Left ventricle myocardium inferior (tissue), 1 donor: ENCODE data around the gene FOXR1. TPM values are rescaled to one million over a fixed set of nuclear protein-coding genes. Genes with fewer than 3 reads are reported as not detected.

Experiments used
- DNase-seq: peaks from one replicate; pipeline ENCODE4 v3.0.0-alpha.2; 2020
- H3K27ac ChIP-seq: fragments of 200-600 bp; replicated peaks from 2 replicates; pipeline ENCODE4 v1.8.0; 2021
- H3K27me3 ChIP-seq: fragments of 200-600 bp; 2 replicates; pipeline ENCODE4 v1.8.0; 2021; ENCODE audit warnings: low read depth
- H3K36me3 ChIP-seq: fragments of 200-600 bp; 2 replicates; pipeline ENCODE4 v1.8.0; 2021
- H3K4me1 ChIP-seq: fragments of 200-600 bp; 2 replicates; pipeline ENCODE4 v1.8.0; 2021
- H3K4me3 ChIP-seq: fragments of 200-600 bp; 2 replicates; pipeline ENCODE4 v1.8.0; 2021; ENCODE audit warnings: mild to moderate bottlenecking, moderate library complexity
- H3K9me3 ChIP-seq: fragments of 200-600 bp; replicated peaks from 2 replicates; pipeline ENCODE4 v1.8.0; 2021
- CTCF ChIP-seq: fragments of 200-600 bp; IDR thresholded peaks from 2 replicates; pipeline ENCODE4 v1.8.0; 2021; ENCODE audit warnings: antibody characterized with exemption, mild to moderate bottlenecking, borderline replicate concordance
- intact Hi-C: fragments of 100-400 bp; cut with micrococcal nuclease; formaldehyde crosslinking; loops from one replicate; pipeline ENCODE4 v1.11.0; 2022
- total RNA-seq: library from RNA; stranded (reverse); fragmentation: NEBNext Ultra II Directional; extraction: Animal tissue kit (Norgen Biotek cat#: 25700); gene quantifications from one replicate; pipeline ENCODE4 v1.2.1, GENCODE V29; 2021
- donor health status: DM: no; HTN: yes; CAD: no; lungs with severe emphysema.

The FOXR1 gene
- total RNA-seq, 1 donor from 2014 or later: not detected

- DNase-seq: peak; percentile 62
- Histone ChIP-seq H3K4me3 (peak overlapping the region; percentile 99), H3K27me3 (no peaks in the 10 kb centered on the region), H3K9me3 (no peaks in the 10 kb centered on the region), H3K27ac (peak overlapping the region; percentile 96), H3K4me1 (peaks cover 94% of the 10 kb centered on the region), H3K36me3 (no peaks in the 10 kb centered on the region)
- intact Hi-C loops: no loop called here
- TF ChIP-seq CTCF: no peak
Observed at GRCh38 chr11:118924591-118925585, 46.7 kb upstream of the FOXR1 start.

- Histone ChIP-seq H3K4me1 (peaks cover 74% of the 10 kb centered on the region), H3K9me3 (no peaks in the 10 kb centered on the region), H3K27ac (peak overlapping the region; percentile 100), H3K27me3 (no peaks in the 10 kb centered on the region), H3K4me3 (peak overlapping the region; percentile 90), H3K36me3 (no peaks in the 10 kb centered on the region)
- DNase-seq: no peak
- intact Hi-C loops: loop anchor here (2.0 kb wide), 1 partner anchor 21 kb away; no protein-coding TSS in a partner anchor
- TF ChIP-seq CTCF: no peak
Observed at GRCh38 chr11:118927554-118928100, 43.9 kb upstream of the FOXR1 start.

GRCh38 chr11:118928101-118928869, 43.3 kb upstream of the FOXR1 start:
- H3K27ac ChIP-seq: peak overlapping the region; percentile 100
- TF ChIP-seq CTCF: peak; percentile 97
- H3K27me3 ChIP-seq: no peaks in the 10 kb centered on the region
- peak overlapping the region; percentile 90 for H3K4me3 ChIP-seq
- intact Hi-C loops: no loop called here
- peak; percentile 89 for DNase-seq
- H3K4me1 ChIP-seq: peaks cover 74% of the 10 kb centered on the region
- no peaks in the 10 kb centered on the region for H3K9me3 ChIP-seq
- no peaks in the 10 kb centered on the region for H3K36me3 ChIP-seq

GRCh38 chr11:118928870-118929500, 42.6 kb upstream of the FOXR1 start:
- peak overlapping the region; percentile 90 for H3K4me3 ChIP-seq
- peak; percentile 15 for TF ChIP-seq CTCF
- peak; percentile 69 for DNase-seq
- no peaks in the 10 kb centered on the region for H3K27me3 ChIP-seq
- intact Hi-C loops: no loop called here
- peak overlapping the region; percentile 100 for H3K27ac ChIP-seq
- no peaks in the 10 kb centered on the region for H3K36me3 ChIP-seq
- H3K4me1 ChIP-seq: peaks cover 74% of the 10 kb centered on the region
- no peaks in the 10 kb centered on the region for H3K9me3 ChIP-seq

- H3K27me3 ChIP-seq: no peaks in the 10 kb centered on the region
- no peaks in the 10 kb centered on the region for H3K36me3 ChIP-seq
- H3K27ac ChIP-seq: peak overlapping the region; percentile 100
- DNase-seq: peak; percentile 81
- H3K4me1 ChIP-seq: peaks cover 69% of the 10 kb centered on the region
- peak overlapping the region; percentile 90 for H3K4me3 ChIP-seq
- TF ChIP-seq CTCF: no peak
- intact Hi-C loops: no loop called here
- H3K9me3 ChIP-seq: no peaks in the 10 kb centered on the region
Observed at GRCh38 chr11:118929501-118930093, 42.0 kb upstream of the FOXR1 start.
